Measurements from ENCODE around the gene MACROD2.

MACROD2 gene

DNA sequence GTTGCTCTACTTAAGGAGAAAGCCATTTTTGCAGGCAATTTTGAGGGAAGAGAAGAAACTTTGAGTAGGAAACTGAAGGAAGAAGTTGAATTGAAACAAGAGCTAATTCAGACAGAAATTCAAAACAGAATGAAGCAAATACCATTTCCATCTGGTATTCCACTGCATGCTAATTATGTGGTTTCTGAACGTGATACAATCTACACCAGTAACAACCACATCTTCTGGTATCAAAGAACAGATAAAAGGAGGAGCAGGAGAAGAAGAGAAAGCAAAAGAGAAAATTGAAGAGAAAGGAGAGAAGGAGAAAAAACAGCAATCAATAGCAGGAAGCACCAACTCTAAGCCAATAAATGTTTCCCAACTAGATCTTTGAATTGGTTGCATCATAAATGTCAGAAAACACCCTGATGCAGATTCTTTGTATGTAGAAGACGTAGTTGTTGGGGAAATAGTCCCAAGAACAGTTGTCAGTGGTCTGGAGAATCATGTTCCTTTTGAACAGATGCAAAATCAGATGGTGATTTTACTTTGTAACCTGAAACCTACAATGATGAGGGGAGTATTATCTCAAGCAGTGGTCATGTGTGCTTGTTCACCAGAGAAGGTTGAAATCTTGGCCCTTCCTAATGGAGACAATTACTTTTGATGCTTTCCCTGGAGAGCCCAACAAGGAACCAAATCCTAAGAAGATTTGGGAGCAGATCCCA is 132.4 kb downstream of the MACROD2 start:
- no peak overlapping the region for H3K27ac ChIP-seq
- TF ChIP-seq, protein P1, sequence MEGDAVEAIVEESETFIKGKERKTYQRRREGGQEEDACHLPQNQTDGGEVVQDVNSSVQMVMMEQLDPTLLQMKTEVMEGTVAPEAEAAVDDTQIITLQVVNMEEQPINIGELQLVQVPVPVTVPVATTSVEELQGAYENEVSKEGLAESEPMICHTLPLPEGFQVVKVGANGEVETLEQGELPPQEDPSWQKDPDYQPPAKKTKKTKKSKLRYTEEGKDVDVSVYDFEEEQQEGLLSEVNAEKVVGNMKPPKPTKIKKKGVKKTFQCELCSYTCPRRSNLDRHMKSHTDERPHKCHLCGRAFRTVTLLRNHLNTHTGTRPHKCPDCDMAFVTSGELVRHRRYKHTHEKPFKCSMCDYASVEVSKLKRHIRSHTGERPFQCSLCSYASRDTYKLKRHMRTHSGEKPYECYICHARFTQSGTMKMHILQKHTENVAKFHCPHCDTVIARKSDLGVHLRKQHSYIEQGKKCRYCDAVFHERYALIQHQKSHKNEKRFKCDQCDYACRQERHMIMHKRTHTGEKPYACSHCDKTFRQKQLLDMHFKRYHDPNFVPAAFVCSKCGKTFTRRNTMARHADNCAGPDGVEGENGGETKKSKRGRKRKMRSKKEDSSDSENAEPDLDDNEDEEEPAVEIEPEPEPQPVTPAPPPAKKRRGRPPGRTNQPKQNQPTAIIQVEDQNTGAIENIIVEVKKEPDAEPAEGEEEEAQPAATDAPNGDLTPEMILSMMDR (IDR thresholded peaks at IDR 0.05) = no peak
- no peak for TF ChIP-seq ZFX (IDR thresholded peaks at IDR 0.05; ENCODE audit: borderline replicate concordance)

DNA sequence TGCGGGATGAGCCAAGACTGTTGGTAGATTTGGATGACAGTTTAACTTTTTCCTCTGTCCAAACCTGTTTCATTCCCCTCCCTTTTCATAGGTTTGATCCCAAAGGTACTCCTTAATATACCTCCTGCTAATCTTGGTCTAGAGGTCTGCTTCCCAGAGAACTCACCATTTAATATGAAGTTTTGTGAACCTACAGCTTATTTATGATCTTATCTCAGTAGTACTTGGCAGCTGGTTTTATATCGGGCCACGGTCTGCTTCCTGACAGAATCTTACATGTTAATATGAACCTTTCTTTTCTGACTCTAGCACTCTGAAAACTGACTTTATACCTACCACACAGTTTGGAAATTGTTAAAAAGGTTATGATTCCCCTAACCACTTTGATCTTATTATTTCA is 138.7 kb downstream of the MACROD2 start:
- H3K27ac ChIP-seq = no peak overlapping the region
- TF ChIP-seq, protein P1 (IDR thresholded peaks at IDR 0.05) = no peak
- no peak for TF ChIP-seq ZFX (IDR thresholded peaks at IDR 0.05; ENCODE audit: borderline replicate concordance)

DNA sequence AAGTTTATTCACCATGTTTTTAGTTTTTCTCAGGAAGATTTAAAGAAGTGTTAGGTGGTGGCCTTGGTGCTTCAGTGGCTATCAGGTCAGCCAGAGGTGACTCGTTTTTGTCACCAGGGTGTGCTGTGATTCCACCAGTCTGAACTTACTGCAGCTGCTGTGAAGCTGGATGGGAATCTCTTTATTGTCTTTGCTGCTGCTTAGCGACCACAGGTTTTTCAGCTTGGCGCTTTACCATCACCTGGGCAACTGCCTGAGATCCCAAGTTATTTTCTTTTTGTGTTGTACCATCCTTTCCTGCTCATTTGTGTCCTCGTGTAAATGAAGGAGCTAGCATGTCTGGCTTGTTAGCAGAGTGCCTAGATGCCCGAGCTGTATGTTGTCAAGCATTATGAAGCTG is 146.9 kb downstream of the MACROD2 start:
- TF ChIP-seq, protein P1 (IDR thresholded peaks at IDR 0.05) = peak; percentile 82
- no peak for TF ChIP-seq ZFX (IDR thresholded peaks at IDR 0.05; ENCODE audit: borderline replicate concordance)
- H3K27ac ChIP-seq = no peak overlapping the region

DNA sequence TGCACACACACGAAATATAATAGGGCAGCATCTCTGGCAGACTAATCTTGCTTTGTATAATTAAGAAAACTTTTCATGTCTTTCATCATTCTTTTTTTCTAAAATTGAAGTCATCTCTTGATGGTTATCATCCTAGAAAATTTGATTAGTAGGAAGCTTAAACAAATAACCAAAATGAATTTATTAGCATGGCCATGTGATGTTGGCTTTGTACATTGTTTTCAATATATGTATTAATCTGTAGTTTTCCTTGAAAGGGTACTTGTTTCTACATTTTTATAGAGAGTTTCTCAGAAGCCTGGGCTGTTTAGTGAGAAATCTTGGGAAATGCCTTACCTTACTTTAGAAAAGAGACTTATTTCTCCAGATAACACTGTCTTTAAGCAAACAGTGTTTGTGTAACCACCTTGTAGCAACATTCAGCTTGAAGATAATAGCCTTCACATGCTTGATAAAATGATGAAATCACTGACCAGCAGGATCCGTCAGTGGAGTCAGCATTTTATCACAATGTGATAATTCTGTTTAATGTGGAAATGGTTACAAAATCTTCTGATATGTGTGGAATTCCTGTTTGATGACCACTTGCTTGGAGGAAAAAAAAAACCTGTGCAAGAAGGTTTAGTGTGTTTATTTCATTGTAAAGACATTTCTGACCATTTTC is 147.8 kb downstream of the MACROD2 start:
- no peak for TF ChIP-seq ZFX (IDR thresholded peaks at IDR 0.05; ENCODE audit: borderline replicate concordance)
- TF ChIP-seq, protein P1 (IDR thresholded peaks at IDR 0.05) = no peak
- no peak overlapping the region for H3K27ac ChIP-seq

DNA sequence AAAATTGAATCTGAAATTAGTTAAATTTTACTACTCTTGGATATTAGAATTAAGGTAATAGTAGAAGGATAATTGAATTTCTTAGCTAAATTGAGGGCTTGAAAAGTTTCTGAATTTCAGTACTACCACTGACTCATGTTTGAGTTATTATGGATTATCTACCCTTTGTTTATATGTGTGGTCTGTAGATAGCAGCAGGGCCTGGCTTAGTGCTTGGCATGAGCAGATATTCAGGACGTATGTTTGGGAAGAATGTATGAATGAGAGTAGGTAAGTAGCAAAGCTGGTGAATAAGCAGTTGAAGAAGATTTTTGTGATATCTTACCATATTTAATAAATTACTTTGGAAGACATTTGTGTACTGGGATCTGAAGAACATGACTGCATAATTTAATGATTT is 152.7 kb downstream of the MACROD2 start:
- no peak for TF ChIP-seq ZFX (IDR thresholded peaks at IDR 0.05; ENCODE audit: borderline replicate concordance)
- no peak overlapping the region for H3K27ac ChIP-seq

DNA sequence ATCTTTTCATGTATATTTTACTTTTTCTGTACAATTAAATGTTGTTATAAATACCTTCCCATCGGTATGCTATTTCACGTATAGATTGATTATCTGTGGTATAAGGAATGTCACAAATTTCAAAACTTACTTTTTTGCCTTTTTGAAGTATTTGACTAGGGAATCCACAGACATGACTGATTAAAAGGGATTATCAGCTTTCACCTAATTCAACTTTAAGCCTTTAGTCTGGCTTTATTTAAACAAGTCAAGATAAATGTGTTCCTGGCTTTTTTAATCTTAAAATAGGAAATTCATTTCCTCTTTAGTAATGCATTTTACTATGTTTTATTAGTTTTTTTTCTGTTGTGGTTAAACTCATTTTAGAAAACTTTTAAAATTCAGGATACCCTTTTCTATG is 160.0 kb downstream of the MACROD2 start:
- TF ChIP-seq, protein P1 (IDR thresholded peaks at IDR 0.05) = no peak
- TF ChIP-seq ZFX (IDR thresholded peaks at IDR 0.05; ENCODE audit: borderline replicate concordance) = no peak
- H3K27ac ChIP-seq = no peak overlapping the region

DNA sequence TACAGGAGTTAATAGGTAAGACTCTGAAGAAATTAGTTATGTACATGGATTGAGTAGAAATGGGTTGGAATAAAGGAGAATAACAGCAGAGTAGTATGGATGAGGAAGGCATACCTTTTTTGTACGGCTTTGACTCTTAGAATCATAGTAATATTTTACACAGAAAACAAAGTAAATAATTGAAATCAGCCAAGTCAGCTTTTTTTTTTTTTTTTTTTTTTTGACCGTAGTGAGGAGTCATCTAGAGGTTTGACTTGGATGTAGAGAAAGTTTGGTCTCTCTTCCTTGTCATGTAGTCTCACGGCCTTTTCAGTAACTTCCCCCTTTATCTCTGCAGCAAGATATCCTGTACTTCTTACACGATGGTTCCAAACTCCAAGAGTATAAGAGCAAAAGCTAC is 183.2 kb downstream of the MACROD2 start:
- H3K27ac ChIP-seq = no peak overlapping the region
- no peak for TF ChIP-seq ZFX (IDR thresholded peaks at IDR 0.05; ENCODE audit: borderline replicate concordance)
- TF ChIP-seq, protein P1 (IDR thresholded peaks at IDR 0.05) = no peak
